GM12874 (cell line): ENCODE measurements around the gene ARAF.

Source experiments
- CTCF ChIP-seq: IDR thresholded peaks from 2 replicates; pipeline ENCODE4 v1.5.1; 2011; ENCODE audit warnings: low read depth, mild to moderate bottlenecking, control low read depth, low read length, moderate library complexity; ENCODE audit not compliant: insufficient read depth

Gene ARAF

DNA sequence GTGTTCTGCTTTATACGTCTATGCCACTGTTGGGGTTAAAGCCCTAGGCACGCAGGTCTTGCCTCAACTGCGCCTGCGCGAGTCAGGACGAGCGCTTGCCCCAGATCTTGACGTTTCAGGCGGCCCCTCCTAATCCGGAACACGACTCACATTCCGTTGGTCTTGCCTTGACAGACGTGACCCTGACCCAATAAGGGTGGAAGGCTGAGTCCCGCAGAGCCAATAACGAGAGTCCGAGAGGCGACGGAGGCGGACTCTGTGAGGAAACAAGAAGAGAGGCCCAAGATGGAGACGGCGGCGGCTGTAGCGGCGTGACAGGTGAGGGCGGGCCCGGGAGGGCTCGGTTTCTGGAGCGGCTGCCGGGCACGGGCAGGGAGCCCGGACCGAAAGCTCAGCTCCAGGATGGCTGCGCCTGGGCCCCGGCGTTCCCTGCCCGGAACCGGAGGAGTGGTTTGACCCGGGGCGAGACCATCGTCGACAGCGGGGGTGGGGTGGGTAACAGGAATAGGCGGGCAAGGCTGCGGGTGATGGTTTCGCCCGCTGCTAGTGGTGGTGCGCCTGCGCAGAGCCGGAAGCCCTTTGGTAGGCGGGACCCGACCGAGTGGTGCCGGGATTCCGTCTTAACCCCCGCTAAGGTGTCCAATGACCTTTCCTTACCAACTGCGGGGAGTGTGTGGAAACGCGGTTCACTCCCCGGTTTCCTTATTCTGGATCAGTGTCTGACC lies at the start of gene ARAF:
Gene ARAF, plus strand, starts transcription at position 272 of the 725 bp plus-strand sequence. CDS start 1,763 bp downstream, outside the sequence.
- no peak for TF ChIP-seq CTCF

GRCh38 chrX:47514533-47515235 lies 46.3 kb upstream of the ARAF start:
- TF ChIP-seq CTCF: no peak

DNA sequence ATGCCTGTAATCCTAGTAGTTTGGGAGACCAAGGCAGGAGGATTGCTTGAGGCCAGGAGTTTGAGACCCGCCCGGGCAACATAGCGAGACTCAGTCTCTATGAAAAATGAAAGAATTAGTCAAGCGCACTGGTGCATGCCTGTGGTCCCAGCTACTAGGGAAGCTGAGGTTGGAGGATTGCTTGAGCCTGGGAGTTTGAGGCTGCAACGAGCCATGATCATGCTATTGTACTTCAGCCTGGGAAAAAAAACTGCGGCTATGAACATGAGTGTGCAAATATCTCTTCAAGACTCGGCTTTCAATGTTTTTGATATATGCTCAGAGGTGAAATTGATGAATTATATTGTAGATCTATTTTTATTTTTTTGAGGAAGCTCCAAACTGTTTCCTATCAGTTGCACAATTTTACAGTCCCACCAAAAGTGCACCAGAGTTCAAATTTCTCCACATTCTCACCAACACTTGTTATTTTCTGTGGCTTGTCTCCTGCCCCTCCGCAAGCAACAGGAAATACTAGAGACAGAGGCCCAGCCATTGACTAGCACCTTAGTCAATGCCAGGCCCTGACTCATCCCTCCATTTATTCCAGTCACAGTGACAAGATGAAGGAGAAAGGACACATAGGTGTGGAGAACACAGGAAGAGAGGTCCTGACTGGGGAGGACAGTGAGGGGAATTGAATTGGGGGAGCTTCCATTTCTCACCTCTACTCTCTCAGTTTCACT lies 44.9 kb upstream of the ARAF start:
- no peak for TF ChIP-seq CTCF

GRCh38 chrX:47518144-47518543 lies 42.9 kb upstream of the ARAF start:
- TF ChIP-seq CTCF: no peak

GRCh38 chrX:47523297-47523696 lies 37.7 kb upstream of the ARAF start:
- peak; percentile 86 for TF ChIP-seq CTCF

GRCh38 chrX:47523713-47524166 lies 37.3 kb upstream of the ARAF start:
- TF ChIP-seq CTCF: no peak

DNA sequence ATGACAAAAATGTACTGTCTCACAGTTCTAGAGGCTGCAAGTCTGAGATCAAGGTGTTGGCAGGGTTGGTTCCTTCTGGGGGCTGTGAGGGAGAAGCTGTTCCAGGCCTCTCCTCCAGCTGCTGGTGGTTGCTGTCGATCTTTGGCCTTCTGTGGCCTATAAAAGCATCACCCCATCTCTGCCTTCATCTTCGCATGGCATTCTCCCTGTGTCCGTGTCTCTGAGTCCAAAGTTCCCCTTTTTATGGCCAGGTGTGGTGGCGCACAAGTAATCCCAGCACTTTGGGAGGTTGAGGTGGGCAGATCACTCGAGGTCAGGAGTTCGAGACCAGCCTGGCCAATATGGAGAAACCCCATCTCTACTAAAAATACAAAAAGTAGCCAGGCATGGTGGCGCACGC lies 31.5 kb upstream of the ARAF start:
- TF ChIP-seq CTCF: no peak
